HFFc6 (cell line): ENCODE data around the gene MED9. TPM values are rescaled to one million over a fixed set of nuclear protein-coding genes. Genes with fewer than 3 reads are reported as not detected.
"Not testable (repeated sequence)": the region's sequence is repeated elsewhere in the genome, so short reads cannot be mapped to it uniquely, and the experiment has no call there.

ENCODE experiments used
- DNase-seq: peaks from one replicate; pipeline ENCODE4 v3.0.0-alpha.2; 2018
- H3K27ac Mint-ChIP-seq: 2 replicates; pipeline ENCODE4 v1.8.0; 2020; ENCODE audit warnings: mild to moderate bottlenecking, mixed read lengths
- H3K27me3 Mint-ChIP-seq: 2 replicates; pipeline ENCODE4 v1.8.0; 2021; ENCODE audit warnings: mild to moderate bottlenecking, moderate library complexity, mixed read lengths; ENCODE audit not compliant: insufficient read depth
- H3K36me3 Mint-ChIP-seq: 2 replicates; pipeline ENCODE4 v1.8.0; 2021; ENCODE audit warnings: low read depth, mixed read lengths
- H3K4me1 Mint-ChIP-seq: 2 replicates; pipeline ENCODE4 v1.8.0; 2020; ENCODE audit warnings: low read depth, mixed read lengths
- H3K4me3 Mint-ChIP-seq: 2 replicates; pipeline ENCODE4 v1.8.0; 2020; ENCODE audit warnings: mild to moderate bottlenecking, moderate library complexity, mixed read lengths
- H3K9me3 Mint-ChIP-seq: 2 replicates; pipeline ENCODE4 v1.8.0; 2020; ENCODE audit warnings: mild to moderate bottlenecking, mixed read lengths
- CTCF ChIP-seq: fragments of 200-600 bp; sonication (generic); IDR thresholded peaks from 2 replicates; pipeline ENCODE4 v1.5.0; 2021; ENCODE audit warnings: antibody characterized with exemption, mild to moderate bottlenecking
- long read RNA-seq: library from polyadenylated mRNA; unstranded; transcript quantifications from one replicate; pipeline ENCODE4 v2.0.0, GENCODE V29; 2019
- total RNA-seq, 6 experiments: library from RNA; stranded (reverse); fragmentation: NEBNext Ultra II Directional; extraction: Animal tissue kit (Norgen Biotek cat#: 25700); gene quantifications; 2 replicates in 1 of 6; 3 replicates in 5 of 6; pipeline ENCODE4 v1.2.3, GENCODE V29; 2021

The MED9 gene
- 1 to 10 TPM; 7.0 to 9.0 (median 7.9) TPM for total RNA-seq
- long read RNA-seq, transcript MED9-201 (2 exons, 2,228 nt) = major isoform, 10 of 12 reads
- long read RNA-seq, partial matches to known transcripts = 0 of 12 reads
- long read RNA-seq, other reads (novel, unspliced or antisense) = 1 of 12 reads

- no peak for TF ChIP-seq CTCF
- H3K9me3 Mint-ChIP-seq = no peaks in the 10 kb centered on the region
- H3K4me1 Mint-ChIP-seq = peaks cover 32% of the 10 kb centered on the region
- H3K27ac Mint-ChIP-seq = peak within 1 kb of the TSS; percentile 91
- peaks cover 28% of the 10 kb centered on the region for H3K27me3 Mint-ChIP-seq
- H3K36me3 Mint-ChIP-seq = peaks cover 4% of the 10 kb centered on the region; the same call in 1 of the 2 replicates
- peak; percentile 73 for DNase-seq
- peak within 1 kb of the TSS; percentile 97 for H3K4me3 Mint-ChIP-seq
Measured at GRCh38 chr17:17476865-17477467, at the start of gene MED9. Gene MED9, plus strand, starts transcription at chr17:17477000. Its CDS starts 42 bp downstream, at chr17:17477042.

GRCh38 chr17:17429222-17429621 is 47.6 kb upstream of the MED9 start:
- H3K4me3 Mint-ChIP-seq = no peak overlapping the region
- DNase-seq = no peak
- H3K27ac Mint-ChIP-seq = no peak overlapping the region
- no peaks in the 10 kb centered on the region; the same call in 1 of the 2 replicates for H3K9me3 Mint-ChIP-seq
- no peak for TF ChIP-seq CTCF
- H3K27me3 Mint-ChIP-seq = peaks cover 39% of the 10 kb centered on the region
- peaks cover 8% of the 10 kb centered on the region for H3K36me3 Mint-ChIP-seq
- peaks cover 4% of the 10 kb centered on the region for H3K4me1 Mint-ChIP-seq

GRCh38 chr17:17430924-17431323 is 45.9 kb upstream of the MED9 start:
- not testable (repeated sequence) for H3K4me3 Mint-ChIP-seq, H3K9me3 Mint-ChIP-seq, DNase-seq, H3K27ac Mint-ChIP-seq, H3K36me3 Mint-ChIP-seq
- Mint-ChIP-seq H3K27me3 (peaks cover 38% of the 10 kb centered on the region), H3K4me1 (peaks cover 21% of the 10 kb centered on the region)

GRCh38 chr17:17431605-17432004 is 45.2 kb upstream of the MED9 start:
- Mint-ChIP-seq H3K9me3 (no peaks in the 10 kb centered on the region; the same call in 1 of the 2 replicates), H3K36me3 (peaks cover 8% of the 10 kb centered on the region), H3K4me3 (no peak overlapping the region), H3K27ac (no peak overlapping the region), H3K4me1 (peaks cover 21% of the 10 kb centered on the region), H3K27me3 (peaks cover 33% of the 10 kb centered on the region)
- no peak for TF ChIP-seq CTCF
- no peak for DNase-seq

GRCh38 chr17:17433000-17433703 is 43.6 kb upstream of the MED9 start:
- Mint-ChIP-seq H3K4me3 (no peak overlapping the region), H3K27ac (no peak overlapping the region), H3K4me1 (peaks cover 21% of the 10 kb centered on the region), H3K27me3 (peaks cover 20% of the 10 kb centered on the region), H3K36me3 (peaks cover 8% of the 10 kb centered on the region), H3K9me3 (no peaks in the 10 kb centered on the region; the same call in 1 of the 2 replicates)
- no peak for TF ChIP-seq CTCF
- no peak for DNase-seq

GRCh38 chr17:17434477-17434876 is 42.3 kb upstream of the MED9 start:
- Mint-ChIP-seq H3K4me1 (peaks cover 21% of the 10 kb centered on the region), H3K9me3 (no peaks in the 10 kb centered on the region; the same call in 1 of the 2 replicates), H3K4me3 (no peak overlapping the region), H3K27ac (peak overlapping the region; percentile 90; the same call in 1 of the 2 replicates), H3K36me3 (peaks cover 7% of the 10 kb centered on the region), H3K27me3 (peaks cover 10% of the 10 kb centered on the region)
- no peak for DNase-seq
- TF ChIP-seq CTCF = no peak
